BE2C (cell line): ENCODE measurements around the gene EXOSC10.

Source experiments
- DNase-seq: peaks from one replicate; pipeline ENCODE4 v3.0.0-alpha.2; 2020
- H3K27me3 ChIP-seq: fragments of 250-450 bp; sonication (Bioruptor Pico); 2 replicates; pipeline ENCODE4 v1.5.1; 2020; ENCODE audit warnings: mild to moderate bottlenecking
- H3K36me3 ChIP-seq: fragments of 250-450 bp; sonication (Bioruptor Pico); 2 replicates; pipeline ENCODE4 v1.5.1; 2020; ENCODE audit warnings: mild to moderate bottlenecking
- H3K4me1 ChIP-seq: fragments of 250-450 bp; sonication (Bioruptor Pico); 2 replicates; pipeline ENCODE4 v1.5.1; 2020
- H3K4me3 ChIP-seq: 2 replicates; pipeline ENCODE4 v1.5.1; 2011; ENCODE audit warnings: low read depth, low read length
- H3K9me3 ChIP-seq: fragments of 250-450 bp; sonication (Bioruptor Pico); 2 replicates; pipeline ENCODE4 v1.5.1; 2020
- CTCF ChIP-seq: IDR thresholded peaks from 2 replicates; pipeline ENCODE4 v1.5.1; 2012; ENCODE audit warnings: mild to moderate bottlenecking, low read depth, low read length

EXOSC10 gene

DNA sequence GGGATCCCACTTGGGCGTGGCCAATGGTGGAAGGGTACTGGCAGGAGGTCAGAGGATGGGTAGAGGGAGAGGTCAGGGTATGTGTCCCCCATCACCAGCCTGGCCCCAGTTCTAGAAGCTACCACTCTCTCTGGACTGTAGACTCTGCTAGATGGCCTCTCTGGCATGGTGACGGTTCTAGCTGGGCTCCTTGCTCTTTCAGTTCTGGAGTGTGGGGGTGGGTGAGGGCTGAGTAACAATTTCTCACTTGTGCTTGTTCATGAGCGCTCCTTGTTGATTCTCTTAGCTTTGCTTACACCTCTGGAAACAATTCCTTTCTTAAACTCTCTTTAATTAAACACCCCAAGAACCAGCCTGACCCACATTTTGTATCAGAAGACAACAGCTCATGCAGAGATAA, 25.3 kb upstream of the EXOSC10 start:
- DNase-seq: no peak
- Histone ChIP-seq H3K36me3 (peaks cover 19% of the 10 kb centered on the region), H3K4me3 (no peak overlapping the region), H3K9me3 (no peaks in the 10 kb centered on the region), H3K27me3 (no peaks in the 10 kb centered on the region), H3K4me1 (no peaks in the 10 kb centered on the region)
- no peak for TF ChIP-seq CTCF

DNA sequence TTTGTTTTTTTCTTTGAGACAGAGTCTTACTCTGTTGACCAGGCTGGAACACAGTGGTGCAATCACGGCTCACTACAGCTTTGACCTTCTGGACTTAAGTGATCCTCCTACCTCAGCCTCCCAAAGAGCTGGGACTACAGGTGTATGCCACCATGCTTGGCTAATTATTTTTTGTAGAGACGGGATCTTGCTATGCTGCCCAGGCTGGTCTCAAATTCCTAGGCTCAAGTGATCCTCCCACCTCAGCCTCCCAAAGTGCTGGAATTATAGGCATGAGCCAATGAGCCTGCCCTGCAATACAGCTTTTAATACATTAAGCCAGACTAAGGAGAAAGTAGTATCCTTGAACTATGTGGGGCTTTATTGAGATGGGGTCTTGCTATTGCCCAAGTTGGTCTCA, 16.6 kb upstream of the EXOSC10 start:
- H3K9me3 ChIP-seq: no peaks in the 10 kb centered on the region
- H3K36me3 ChIP-seq: peaks cover 4% of the 10 kb centered on the region; the same call in 1 of the 2 replicates
- H3K27me3 ChIP-seq: no peaks in the 10 kb centered on the region
- H3K4me3 ChIP-seq: no peak overlapping the region
- DNase-seq: no peak
- no peaks in the 10 kb centered on the region for H3K4me1 ChIP-seq
- no peak for TF ChIP-seq CTCF

DNA sequence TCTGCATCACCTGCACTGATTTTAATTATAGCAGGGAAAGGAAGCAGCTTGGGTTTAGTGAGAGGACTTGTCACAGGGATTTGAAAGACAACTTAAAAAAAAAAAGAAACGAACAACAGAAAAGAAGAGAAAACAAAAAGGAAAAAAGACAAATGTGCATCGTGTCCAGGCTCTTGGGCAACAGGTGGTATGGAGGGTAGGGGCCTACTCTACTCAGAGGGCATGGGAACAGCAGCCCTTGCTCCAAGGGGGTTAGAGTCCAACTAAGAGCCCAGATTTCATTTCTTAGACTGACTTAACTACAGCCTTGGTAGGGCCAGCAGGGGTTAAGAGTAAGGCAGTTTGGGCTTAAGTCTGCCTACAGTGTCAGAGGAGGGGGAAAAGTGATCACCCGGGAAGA, 15.3 kb upstream of the EXOSC10 start:
- no peak overlapping the region for H3K4me3 ChIP-seq
- H3K4me1 ChIP-seq: no peaks in the 10 kb centered on the region
- no peaks in the 10 kb centered on the region for H3K9me3 ChIP-seq
- peaks cover 4% of the 10 kb centered on the region; the same call in 1 of the 2 replicates for H3K36me3 ChIP-seq
- H3K27me3 ChIP-seq: no peaks in the 10 kb centered on the region
- TF ChIP-seq CTCF: no peak
- no peak for DNase-seq

DNA sequence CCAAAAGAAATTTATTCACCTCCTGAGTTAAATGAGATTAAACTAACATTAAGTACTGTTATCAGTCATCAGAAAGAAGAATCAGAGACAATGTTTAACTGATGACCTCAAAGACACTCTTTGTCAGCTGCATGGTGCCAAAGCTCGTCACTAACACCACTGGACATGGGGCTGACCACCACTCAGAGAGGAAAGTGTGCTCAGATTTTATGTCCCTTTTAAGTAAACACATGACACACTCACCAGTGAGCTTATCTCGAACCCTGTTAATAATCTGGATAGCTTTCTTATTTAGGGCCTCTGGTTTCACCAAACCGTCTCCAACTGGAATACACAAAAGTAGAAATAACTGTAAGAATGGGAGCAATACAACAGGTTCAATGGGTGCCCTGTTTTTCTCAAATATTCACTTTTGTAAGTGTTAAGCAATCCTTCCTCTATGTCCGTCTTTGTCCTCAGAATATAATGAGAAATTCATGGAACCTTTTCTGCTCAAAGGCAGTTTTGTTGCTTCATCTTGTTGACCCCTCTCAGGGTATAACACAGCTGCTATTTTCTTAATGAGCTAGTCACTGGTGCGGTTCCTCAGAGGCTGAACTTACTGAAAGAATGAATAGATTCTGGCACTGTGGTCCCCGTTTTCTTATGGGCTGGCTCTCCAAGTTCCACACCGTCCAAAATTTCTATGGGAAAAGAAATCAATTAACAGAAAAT, 9.5 kb upstream of the EXOSC10 start:
- TF ChIP-seq CTCF: no peak
- no peak for DNase-seq
- Histone ChIP-seq H3K27me3 (no peaks in the 10 kb centered on the region), H3K4me1 (no peaks in the 10 kb centered on the region), H3K36me3 (peaks cover 4% of the 10 kb centered on the region; the same call in 1 of the 2 replicates), H3K9me3 (no peaks in the 10 kb centered on the region), H3K4me3 (no peak overlapping the region)

GRCh38 chr1:11107599-11107998, 7.9 kb upstream of the EXOSC10 start:
- Histone ChIP-seq H3K9me3 (no peaks in the 10 kb centered on the region), H3K27me3 (no peaks in the 10 kb centered on the region), H3K4me3 (no peak overlapping the region), H3K4me1 (no peaks in the 10 kb centered on the region), H3K36me3 (no peaks in the 10 kb centered on the region; the same call in 1 of the 2 replicates)
- no peak for TF ChIP-seq CTCF
- no peak for DNase-seq

GRCh38 chr1:11105586-11105985, 5.9 kb upstream of the EXOSC10 start:
- Histone ChIP-seq H3K4me1 (no peaks in the 10 kb centered on the region), H3K9me3 (no peaks in the 10 kb centered on the region), H3K4me3 (no peak overlapping the region), H3K27me3 (no peaks in the 10 kb centered on the region), H3K36me3 (no peaks in the 10 kb centered on the region; the same call in 1 of the 2 replicates)
- DNase-seq: no peak
- TF ChIP-seq CTCF: no peak
